ENCODE data around the gene IL17RD.

DNA sequence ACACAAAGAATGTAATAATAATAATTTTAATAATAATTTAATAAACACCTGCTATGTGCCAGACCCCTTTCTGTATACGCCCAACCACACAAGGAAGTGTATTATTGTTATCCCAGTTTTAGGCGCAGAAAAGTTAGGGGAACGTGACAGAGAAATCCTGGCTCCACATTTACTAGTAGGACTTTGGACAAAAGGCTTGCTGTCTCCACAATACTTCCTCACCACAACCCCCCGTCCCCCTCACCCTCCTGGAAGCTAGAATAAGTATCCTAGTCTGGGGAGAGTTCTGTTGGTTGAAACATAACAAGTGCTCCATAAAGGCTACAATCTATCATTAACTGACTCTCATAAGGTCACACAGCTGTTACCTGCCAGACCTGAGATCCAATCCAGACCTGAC, 488 bp upstream of the IL17RD start:
- TF ChIP-seq, protein P1, sequence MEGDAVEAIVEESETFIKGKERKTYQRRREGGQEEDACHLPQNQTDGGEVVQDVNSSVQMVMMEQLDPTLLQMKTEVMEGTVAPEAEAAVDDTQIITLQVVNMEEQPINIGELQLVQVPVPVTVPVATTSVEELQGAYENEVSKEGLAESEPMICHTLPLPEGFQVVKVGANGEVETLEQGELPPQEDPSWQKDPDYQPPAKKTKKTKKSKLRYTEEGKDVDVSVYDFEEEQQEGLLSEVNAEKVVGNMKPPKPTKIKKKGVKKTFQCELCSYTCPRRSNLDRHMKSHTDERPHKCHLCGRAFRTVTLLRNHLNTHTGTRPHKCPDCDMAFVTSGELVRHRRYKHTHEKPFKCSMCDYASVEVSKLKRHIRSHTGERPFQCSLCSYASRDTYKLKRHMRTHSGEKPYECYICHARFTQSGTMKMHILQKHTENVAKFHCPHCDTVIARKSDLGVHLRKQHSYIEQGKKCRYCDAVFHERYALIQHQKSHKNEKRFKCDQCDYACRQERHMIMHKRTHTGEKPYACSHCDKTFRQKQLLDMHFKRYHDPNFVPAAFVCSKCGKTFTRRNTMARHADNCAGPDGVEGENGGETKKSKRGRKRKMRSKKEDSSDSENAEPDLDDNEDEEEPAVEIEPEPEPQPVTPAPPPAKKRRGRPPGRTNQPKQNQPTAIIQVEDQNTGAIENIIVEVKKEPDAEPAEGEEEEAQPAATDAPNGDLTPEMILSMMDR (IDR thresholded peaks at IDR 0.05) = no peak
- TF ChIP-seq POLR2AphosphoS5 (IDR thresholded peaks at IDR 0.05; ENCODE audit: low read depth, low read length) = no peak
- TF ChIP-seq, protein P2, sequence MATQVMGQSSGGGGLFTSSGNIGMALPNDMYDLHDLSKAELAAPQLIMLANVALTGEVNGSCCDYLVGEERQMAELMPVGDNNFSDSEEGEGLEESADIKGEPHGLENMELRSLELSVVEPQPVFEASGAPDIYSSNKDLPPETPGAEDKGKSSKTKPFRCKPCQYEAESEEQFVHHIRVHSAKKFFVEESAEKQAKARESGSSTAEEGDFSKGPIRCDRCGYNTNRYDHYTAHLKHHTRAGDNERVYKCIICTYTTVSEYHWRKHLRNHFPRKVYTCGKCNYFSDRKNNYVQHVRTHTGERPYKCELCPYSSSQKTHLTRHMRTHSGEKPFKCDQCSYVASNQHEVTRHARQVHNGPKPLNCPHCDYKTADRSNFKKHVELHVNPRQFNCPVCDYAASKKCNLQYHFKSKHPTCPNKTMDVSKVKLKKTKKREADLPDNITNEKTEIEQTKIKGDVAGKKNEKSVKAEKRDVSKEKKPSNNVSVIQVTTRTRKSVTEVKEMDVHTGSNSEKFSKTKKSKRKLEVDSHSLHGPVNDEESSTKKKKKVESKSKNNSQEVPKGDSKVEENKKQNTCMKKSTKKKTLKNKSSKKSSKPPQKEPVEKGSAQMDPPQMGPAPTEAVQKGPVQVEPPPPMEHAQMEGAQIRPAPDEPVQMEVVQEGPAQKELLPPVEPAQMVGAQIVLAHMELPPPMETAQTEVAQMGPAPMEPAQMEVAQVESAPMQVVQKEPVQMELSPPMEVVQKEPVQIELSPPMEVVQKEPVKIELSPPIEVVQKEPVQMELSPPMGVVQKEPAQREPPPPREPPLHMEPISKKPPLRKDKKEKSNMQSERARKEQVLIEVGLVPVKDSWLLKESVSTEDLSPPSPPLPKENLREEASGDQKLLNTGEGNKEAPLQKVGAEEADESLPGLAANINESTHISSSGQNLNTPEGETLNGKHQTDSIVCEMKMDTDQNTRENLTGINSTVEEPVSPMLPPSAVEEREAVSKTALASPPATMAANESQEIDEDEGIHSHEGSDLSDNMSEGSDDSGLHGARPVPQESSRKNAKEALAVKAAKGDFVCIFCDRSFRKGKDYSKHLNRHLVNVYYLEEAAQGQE (IDR thresholded peaks at IDR 0.05; ENCODE audit: insufficient read depth in 1 of 2, low read depth in 2 of 2, low read length in 1 of 2) = no peak

Data from Panc1 (cell line).